ENCODE results near the gene EFHD2.

GRCh38 chr1:15423355-15424077 lies 13.8 kb downstream of the EFHD2 start:
- TF ChIP-seq, protein P1, sequence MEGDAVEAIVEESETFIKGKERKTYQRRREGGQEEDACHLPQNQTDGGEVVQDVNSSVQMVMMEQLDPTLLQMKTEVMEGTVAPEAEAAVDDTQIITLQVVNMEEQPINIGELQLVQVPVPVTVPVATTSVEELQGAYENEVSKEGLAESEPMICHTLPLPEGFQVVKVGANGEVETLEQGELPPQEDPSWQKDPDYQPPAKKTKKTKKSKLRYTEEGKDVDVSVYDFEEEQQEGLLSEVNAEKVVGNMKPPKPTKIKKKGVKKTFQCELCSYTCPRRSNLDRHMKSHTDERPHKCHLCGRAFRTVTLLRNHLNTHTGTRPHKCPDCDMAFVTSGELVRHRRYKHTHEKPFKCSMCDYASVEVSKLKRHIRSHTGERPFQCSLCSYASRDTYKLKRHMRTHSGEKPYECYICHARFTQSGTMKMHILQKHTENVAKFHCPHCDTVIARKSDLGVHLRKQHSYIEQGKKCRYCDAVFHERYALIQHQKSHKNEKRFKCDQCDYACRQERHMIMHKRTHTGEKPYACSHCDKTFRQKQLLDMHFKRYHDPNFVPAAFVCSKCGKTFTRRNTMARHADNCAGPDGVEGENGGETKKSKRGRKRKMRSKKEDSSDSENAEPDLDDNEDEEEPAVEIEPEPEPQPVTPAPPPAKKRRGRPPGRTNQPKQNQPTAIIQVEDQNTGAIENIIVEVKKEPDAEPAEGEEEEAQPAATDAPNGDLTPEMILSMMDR (IDR thresholded peaks at IDR 0.05; ENCODE audit: control extremely low read depth in 1 of 3, insufficient read depth in 1 of 3, low read depth in 1 of 3, low read length in 3 of 3), result no peak
- no peak for TF ChIP-seq KDM5A (IDR thresholded peaks at IDR 0.05; ENCODE audit: low read length)
- TF ChIP-seq, protein P2, sequence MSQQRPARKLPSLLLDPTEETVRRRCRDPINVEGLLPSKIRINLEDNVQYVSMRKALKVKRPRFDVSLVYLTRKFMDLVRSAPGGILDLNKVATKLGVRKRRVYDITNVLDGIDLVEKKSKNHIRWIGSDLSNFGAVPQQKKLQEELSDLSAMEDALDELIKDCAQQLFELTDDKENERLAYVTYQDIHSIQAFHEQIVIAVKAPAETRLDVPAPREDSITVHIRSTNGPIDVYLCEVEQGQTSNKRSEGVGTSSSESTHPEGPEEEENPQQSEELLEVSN (IDR thresholded peaks at IDR 0.05), result no peak
- no peak for TF ChIP-seq GTF2F1 (IDR thresholded peaks at IDR 0.05; ENCODE audit: borderline replicate concordance, low read depth, low read length)
- no peak for TF ChIP-seq CREB1 (IDR thresholded peaks at IDR 0.05)
- TF ChIP-seq ZNF274 (IDR thresholded peaks at IDR 0.05; ENCODE audit: borderline replicate concordance, extremely low read depth, low read length), result no peak
- no peak for TF ChIP-seq RNF2 (IDR thresholded peaks at IDR 0.05; ENCODE audit: borderline replicate concordance, low read depth, low read length, missing control alignments, poor library complexity, severe bottlenecking)
- no peak for TF ChIP-seq USF2 (IDR thresholded peaks at IDR 0.05; ENCODE audit: low read length)
- TF ChIP-seq CBX5 (IDR thresholded peaks at IDR 0.05; ENCODE audit: low read depth, low read length), result no peak
- TF ChIP-seq CHD2 (IDR thresholded peaks at IDR 0.05; ENCODE audit: low read length), result no peak
- no peak for TF ChIP-seq TAF1 (IDR thresholded peaks at IDR 0.05; ENCODE audit: low read depth, low read length)

Data from H1 (cell line).